Thoracic aorta (tissue), 2 donors: Measurements from ENCODE around the gene SYDE2. TPM values are rescaled to one million over a fixed set of nuclear protein-coding genes. Genes with fewer than 3 reads are reported as not detected.
A peak's percentile ranks its signal among the peaks of the same experiment; 100 is the strongest.

Source experiments
- ATAC-seq: fragments of 150-250 bp; one replicate; pipeline ENCODE4 v1.8.0; 2017; ENCODE audit warnings: low read depth; ENCODE audit not compliant: insufficient number of reproducible peaks, low FRiP score
- DNase-seq: peaks from one replicate; pipeline ENCODE4 v3.0.0-alpha.2; 2020; ENCODE audit warnings: low spot score
- H3K27ac ChIP-seq, 2 donors: fragments of 200-600 bp; sonication (generic); 1 replicate in 1 of 2; 2 replicates in 1 of 2; pipeline ENCODE4 v1.5.1; 2016; ENCODE audit warnings: mild to moderate bottlenecking in 2 of 2, moderate library complexity in 2 of 2
- H3K27me3 ChIP-seq: fragments of 200-600 bp; sonication (generic); replicated peaks from 2 replicates; pipeline ENCODE4 v1.6.0; 2016; ENCODE audit warnings: mild to moderate bottlenecking; ENCODE audit not compliant: insufficient read depth
- H3K36me3 ChIP-seq: fragments of 200-600 bp; sonication (generic); one replicate; pipeline ENCODE4 v1.5.1; 2016
- H3K4me1 ChIP-seq, 2 donors: fragments of 200-600 bp; sonication (generic); 1 replicate in 1 of 2; 2 replicates in 1 of 2; pipeline versions ENCODE4 v1.5.1 to v1.6.0; 2016; ENCODE audit warnings: low read depth in 2 of 2, mild to moderate bottlenecking in 1 of 2; ENCODE audit not compliant: control insufficient read depth in 1 of 2
- H3K4me3 ChIP-seq: fragments of 200-600 bp; sonication (generic); 2 replicates; pipeline ENCODE4 v1.5.1; 2016; ENCODE audit warnings: mild to moderate bottlenecking
- H3K9me3 ChIP-seq: fragments of 200-600 bp; sonication (generic); 2 replicates; pipeline ENCODE4 v1.5.1; 2016
- total RNA-seq, 2 donors: library from RNA; depleted of rRNA; stranded (reverse); fragments of >200 nt; gene quantifications; one replicate each; pipeline versions ENCODE4 v1.1.0 to v1.2.3, GENCODE V29; 2016
- TF ChIP-seq, protein P1 (sequence below): fragments of 200-600 bp; sonication (generic); IDR thresholded peaks from one replicate; pipeline ENCODE4 v1.5.1; 2019; ENCODE audit warnings: antibody characterized with exemption

The SYDE2 gene
- total RNA-seq, 2 donors from 2014 or later: 13.4 to 17.0 TPM

DNA sequence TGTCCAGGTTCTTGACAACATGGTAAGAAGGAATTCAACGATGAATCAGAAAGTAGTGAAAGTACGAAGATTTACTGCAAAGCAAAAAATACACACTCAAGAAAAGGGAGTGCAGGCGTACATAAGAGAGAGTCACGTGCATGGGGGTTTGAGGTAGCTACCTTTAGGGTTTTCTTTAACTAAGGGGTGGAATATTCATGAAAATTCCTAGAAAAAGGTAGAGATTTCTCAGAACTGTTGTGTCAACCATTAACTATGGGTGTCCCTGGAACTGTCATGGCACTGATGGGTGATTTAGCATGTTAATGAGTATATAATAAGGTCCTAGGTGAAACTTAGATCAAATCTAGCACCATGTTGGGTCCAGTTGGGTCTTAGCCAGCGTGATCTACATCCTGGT, 22.5 kb upstream of the SYDE2 start:
- no peak overlapping the region for H3K27ac ChIP-seq
- no peaks in the 10 kb centered on the region for H3K36me3 ChIP-seq
- no peaks in the 10 kb centered on the region for H3K27me3 ChIP-seq
- no peaks in the 10 kb centered on the region for H3K9me3 ChIP-seq
- no peak for ATAC-seq
- H3K4me3 ChIP-seq: no peak overlapping the region
- TF ChIP-seq, protein P1, sequence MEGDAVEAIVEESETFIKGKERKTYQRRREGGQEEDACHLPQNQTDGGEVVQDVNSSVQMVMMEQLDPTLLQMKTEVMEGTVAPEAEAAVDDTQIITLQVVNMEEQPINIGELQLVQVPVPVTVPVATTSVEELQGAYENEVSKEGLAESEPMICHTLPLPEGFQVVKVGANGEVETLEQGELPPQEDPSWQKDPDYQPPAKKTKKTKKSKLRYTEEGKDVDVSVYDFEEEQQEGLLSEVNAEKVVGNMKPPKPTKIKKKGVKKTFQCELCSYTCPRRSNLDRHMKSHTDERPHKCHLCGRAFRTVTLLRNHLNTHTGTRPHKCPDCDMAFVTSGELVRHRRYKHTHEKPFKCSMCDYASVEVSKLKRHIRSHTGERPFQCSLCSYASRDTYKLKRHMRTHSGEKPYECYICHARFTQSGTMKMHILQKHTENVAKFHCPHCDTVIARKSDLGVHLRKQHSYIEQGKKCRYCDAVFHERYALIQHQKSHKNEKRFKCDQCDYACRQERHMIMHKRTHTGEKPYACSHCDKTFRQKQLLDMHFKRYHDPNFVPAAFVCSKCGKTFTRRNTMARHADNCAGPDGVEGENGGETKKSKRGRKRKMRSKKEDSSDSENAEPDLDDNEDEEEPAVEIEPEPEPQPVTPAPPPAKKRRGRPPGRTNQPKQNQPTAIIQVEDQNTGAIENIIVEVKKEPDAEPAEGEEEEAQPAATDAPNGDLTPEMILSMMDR: no peak
- DNase-seq: no peak
- H3K4me1 ChIP-seq: peaks cover 0 to 33% of the 10 kb centered on the region in 2 donors

DNA sequence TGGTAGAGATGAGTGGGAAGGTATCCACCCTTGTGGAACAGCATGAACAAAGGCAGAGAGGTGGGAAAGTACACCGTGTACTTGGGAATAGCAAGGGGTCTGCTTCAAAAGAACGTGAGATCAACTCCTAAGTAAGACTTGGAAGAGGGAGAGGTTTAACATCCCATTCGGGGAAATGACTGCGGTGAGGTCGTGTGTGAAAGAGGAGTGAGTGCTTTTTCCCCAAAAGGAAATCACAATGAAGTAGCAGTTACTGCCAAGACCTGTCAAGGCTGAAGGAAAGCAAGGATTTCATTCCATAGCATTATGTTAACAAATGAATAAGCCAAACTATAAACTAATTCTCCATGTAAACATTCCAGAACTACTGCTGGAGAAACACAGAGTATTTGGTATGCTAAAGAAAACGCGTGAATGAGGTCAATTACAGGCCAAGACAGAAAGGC, 20.0 kb upstream of the SYDE2 start:
- Histone ChIP-seq H3K27ac (peak overlapping the region; percentile 4 to 58), H3K27me3 (no peaks in the 10 kb centered on the region)

DNA sequence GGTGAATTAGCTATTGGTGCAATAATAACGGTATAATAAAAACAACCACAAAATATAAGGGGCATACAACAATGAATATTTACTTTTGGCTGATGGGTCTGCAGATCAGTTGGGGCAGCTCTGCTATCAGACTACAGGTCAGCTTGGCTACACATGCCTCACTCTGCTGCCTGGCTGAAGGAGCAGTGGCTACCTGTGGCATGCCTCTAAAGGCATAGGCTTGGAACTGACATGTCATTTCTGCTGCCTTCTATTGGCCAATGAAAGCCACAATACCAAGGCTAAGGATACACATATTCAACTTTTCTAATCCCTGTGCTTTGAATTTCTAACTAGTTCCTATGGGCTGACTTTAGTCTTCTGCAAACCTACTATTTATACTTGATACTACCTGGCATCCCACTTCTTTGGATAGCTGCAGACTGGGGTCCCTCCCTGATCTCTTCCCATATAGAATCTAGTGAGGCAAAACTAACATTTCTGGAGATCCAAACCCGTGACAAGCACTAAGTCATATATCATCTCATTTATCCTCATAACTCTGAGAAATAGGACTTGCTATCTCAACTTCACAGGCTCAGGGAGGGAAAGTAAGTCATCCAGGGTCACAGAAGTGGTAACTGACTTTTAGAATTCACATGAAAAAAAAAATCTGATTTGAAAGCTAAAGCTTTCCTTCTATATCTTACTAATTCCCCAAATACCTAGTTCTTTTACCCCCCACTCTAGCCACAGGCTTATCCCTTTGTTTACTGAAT, 19.2 kb upstream of the SYDE2 start:
- no peak for ATAC-seq
- Histone ChIP-seq H3K4me3 (no peak overlapping the region), H3K36me3 (no peaks in the 10 kb centered on the region), H3K27ac (peak overlapping the region; percentile 4 to 58), H3K27me3 (no peaks in the 10 kb centered on the region), H3K9me3 (no peaks in the 10 kb centered on the region), H3K4me1 (peaks cover 0 to 26% of the 10 kb centered on the region in 2 donors)
- DNase-seq: no peak
- TF ChIP-seq, protein P1: no peak

More for the DNA sequence above, 20.0 kb upstream of the SYDE2 start:
- ATAC-seq (no peak), DNase-seq (no peak)
- Histone ChIP-seq H3K36me3 (no peaks in the 10 kb centered on the region), H3K4me1 (peaks cover 0 to 33% of the 10 kb centered on the region in 2 donors), H3K4me3 (no peak overlapping the region), H3K9me3 (no peaks in the 10 kb centered on the region)
- TF ChIP-seq, protein P1: no peak

DNA sequence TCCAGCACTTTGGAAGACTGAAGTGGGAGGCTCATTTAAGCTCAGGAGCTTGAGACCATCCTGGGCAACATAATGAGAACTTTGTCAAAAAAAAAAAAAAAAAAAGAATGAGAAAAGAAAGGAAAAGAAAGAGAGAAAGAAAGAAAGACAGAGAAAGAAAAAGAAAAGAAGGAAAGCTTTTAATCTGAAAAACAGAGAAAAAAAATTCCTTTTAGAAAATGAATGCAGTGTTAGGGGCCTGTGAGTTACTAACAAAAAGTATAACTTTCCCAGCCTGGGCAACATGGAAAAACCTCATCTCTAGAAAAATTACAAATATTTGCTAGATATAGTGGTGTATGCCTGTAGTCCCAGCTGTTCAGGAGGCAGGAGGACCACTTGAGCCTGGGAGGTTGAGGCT, 15.9 kb upstream of the SYDE2 start:
- no peak overlapping the region for H3K27ac ChIP-seq
- DNase-seq: no peak
- no peak for ATAC-seq
- H3K27me3 ChIP-seq: no peaks in the 10 kb centered on the region
- TF ChIP-seq, protein P1: no peak
- no peaks in the 10 kb centered on the region for H3K36me3 ChIP-seq
- no peaks in the 10 kb centered on the region for H3K9me3 ChIP-seq
- H3K4me1 ChIP-seq: peaks cover 0 to 16% of the 10 kb centered on the region in 2 donors
- H3K4me3 ChIP-seq: no peak overlapping the region

DNA sequence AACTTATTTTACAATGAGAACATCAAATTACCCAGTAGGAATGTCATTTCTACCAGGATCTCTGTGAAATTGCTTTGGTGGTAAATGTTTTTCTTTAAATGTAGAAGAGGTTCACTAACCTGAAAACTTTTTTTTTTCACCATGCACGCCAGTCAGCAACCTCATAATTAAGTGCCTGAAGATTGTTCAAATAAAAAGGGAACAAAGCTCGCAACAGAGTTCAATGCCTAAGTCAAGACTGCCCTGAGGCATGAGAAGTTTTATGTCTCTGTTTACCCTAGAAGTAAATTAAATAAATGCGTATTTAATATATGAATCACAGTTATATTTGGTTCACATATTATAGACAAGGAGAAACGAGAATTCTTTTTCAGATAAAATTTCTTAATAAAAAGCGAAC, 13.8 kb upstream of the SYDE2 start:
- H3K27me3 ChIP-seq: no peaks in the 10 kb centered on the region
- no peaks in the 10 kb centered on the region for H3K4me1 ChIP-seq
- ATAC-seq (no peak), DNase-seq (no peak)
- no peak overlapping the region for H3K4me3 ChIP-seq
- H3K27ac ChIP-seq: no peak overlapping the region
- TF ChIP-seq, protein P1: no peak
- H3K9me3 ChIP-seq: no peaks in the 10 kb centered on the region
- no peaks in the 10 kb centered on the region for H3K36me3 ChIP-seq
